Brain pericyte (primary cell): ENCODE measurements around the gene ABCB7.
"Not testable (repeated sequence)": the region's sequence is repeated elsewhere in the genome, so short reads cannot be mapped to it uniquely, and the experiment has no call there.

Source experiments
- DNase-seq: peaks from one replicate; pipeline ENCODE4 v3.0.0-alpha.2; 2012; ENCODE audit warnings: low read depth, low spot score

Gene ABCB7

DNA sequence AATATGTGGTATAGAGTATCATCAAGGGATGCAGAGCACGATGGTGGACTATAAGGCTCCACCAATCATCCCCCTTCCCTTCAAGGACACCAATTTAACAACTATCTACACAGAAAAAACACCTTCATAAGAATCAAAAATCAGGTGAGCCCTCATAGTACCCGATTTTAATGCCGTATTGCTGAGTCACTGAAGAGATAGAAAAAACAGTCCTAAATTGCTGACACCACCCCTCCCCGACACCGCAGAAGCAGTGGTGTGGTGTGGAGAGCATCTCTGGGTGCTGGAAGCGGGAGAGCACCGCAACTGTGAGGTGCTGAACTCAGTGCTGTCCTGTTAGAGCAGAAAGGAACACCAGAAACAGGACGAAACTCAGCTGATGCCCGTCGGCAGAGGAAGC is 49.3 kb downstream of the ABCB7 start:
- DNase-seq = no peak

GRCh38 chrX:75096331-75096730 is 59.8 kb downstream of the ABCB7 start:
- DNase-seq = no peak

- no peak for DNase-seq
These were observed 69.3 kb downstream of the ABCB7 start for GRCh38 chrX:75086731-75087195.

- DNase-seq = no peak
These were observed 71.3 kb downstream of the ABCB7 start for GRCh38 chrX:75084757-75085156.

DNA sequence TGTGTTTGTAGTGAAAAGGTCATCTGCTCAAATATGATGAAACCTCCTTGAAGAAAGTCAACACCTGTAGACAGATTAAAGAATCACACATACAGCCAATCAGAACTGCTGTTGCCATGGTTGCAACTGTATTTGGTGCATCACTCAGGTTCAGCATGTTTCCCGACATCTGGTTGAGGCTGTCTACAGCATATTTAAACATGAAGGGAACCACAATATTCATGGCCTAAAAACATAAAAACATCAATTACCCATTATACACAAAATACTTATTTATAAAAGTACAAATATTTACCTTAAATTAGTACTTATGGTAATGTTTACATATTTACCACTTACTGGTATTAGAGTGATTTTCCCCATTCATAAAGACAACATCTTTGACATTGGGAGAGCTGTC is 79.7 kb downstream of the ABCB7 start:
- no peak for DNase-seq

DNA sequence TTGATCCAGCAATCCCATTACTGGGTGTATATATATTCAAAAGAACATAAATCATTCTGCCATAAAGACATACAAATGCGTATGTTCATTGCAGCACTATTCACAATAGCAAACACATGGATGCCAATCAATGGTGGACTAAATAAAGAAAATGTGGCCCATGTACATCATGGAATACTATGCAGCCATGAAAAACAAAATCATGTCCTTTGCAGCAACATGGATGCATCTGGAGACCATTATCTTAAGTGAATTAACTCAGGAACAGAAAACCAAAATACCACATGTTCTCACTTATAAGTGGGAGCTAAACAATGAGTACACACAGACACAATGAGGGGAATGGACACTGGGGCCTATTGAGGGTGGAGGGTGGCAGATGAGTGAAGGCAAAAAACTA is 81.6 kb downstream of the ABCB7 start:
- DNase-seq = no peak

DNA sequence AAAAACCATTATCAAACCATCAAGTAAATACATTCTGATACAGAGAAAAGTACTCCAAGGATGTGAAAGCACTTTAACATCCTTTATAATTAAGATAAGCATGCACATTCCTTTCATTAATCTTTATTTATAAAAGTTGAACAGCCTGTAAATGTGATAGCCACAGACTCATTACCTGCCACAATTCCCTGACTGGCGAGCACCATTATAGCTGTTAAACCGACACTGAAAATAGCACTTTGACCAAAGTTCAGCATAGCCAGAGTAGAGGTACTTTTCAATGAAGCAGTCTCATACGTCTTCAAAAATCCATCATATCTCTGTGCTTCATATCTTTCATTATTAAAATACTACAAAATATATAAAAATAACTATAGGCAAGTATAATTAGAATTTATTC is 84.7 kb downstream of the ABCB7 start:
- DNase-seq = no peak

- no peak for DNase-seq
These were observed 88.2 kb downstream of the ABCB7 start for GRCh38 chrX:75067931-75068330.

DNA sequence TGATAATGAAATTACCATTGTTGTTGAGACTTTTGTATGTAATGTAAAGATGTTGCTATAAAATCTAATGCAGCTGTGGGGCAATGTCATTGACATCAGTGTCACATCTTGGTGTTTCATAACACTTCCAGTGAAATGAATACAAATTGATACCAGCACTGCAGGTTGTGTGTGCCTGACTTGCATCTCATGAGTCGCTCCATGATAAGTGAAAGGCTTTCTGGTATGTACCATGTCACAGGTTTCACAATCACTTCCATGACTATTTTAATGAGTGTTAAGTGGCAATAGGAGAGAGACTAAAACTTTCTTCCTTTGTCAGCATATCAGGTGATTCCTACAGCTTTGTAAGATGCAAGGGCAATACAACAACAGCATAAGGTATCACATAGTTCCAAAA is 94.4 kb downstream of the ABCB7 start:
- no peak for DNase-seq

DNA sequence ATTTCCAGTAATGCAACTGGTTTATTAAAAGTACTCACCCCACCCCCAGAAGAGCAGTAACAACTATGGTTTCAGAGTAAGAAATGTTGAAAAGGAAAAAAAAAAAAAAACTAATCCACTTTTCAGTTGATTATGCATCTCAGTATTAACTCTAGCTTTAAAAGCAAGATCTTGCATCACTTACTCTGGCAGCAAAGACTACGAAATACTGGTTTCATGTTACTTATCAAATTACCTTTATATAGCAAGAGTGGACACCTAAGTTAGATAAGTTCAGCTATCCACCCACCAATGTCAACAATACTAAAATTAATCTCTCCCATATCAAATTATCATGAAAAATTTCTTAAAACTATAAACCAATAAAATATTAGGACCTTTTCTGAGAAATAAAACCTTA is 105.0 kb downstream of the ABCB7 start:
- DNase-seq = no peak

DNA sequence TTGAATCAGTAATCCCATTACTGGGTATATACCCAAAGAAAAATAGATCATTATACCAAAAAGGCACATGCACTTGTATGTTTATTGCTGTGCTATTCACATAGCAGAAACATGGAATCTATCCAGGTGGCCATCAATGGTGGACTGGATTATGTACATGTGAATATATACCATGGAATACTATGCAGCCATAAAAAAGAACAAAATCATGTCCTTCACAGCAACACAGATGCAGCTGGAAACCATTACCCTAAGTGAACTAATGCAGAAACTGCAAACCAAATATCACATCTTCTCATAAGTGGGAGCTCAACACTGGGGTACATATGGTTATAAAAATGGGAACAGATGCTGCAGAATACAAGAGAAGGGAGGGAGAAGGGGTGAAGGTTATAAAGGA is 110.7 kb downstream of the ABCB7 start:
- no peak for DNase-seq

GRCh38 chrX:75044142-75044541 is 111.9 kb downstream of the ABCB7 start:
- not testable (repeated sequence) for DNase-seq

- no peak for DNase-seq
These were observed 117.2 kb downstream of the ABCB7 start for GRCh38 chrX:75038925-75039324.
